ENCODE data around the gene RERE. TPM values are rescaled to one million over a fixed set of nuclear protein-coding genes. Genes with fewer than 3 reads are reported as not detected.

The RERE gene
- total and polyA plus RNA-seq, 2 experiments from 2014 or later = 39.8 to 62.8 TPM

GRCh38 chr1:8418301-8418700 lies 399.1 kb downstream of the RERE start:
- H3K27ac ChIP-seq = peak overlapping the region; percentile 99
- no peaks in the 10 kb centered on the region for H3K9me3 ChIP-seq (ENCODE audit: low read depth)
- no peak overlapping the region for H2AFZ ChIP-seq
- no peaks in the 10 kb centered on the region for H3K9me2 ChIP-seq (replicated peaks; ENCODE audit: insufficient read depth)
- H3K4me3 ChIP-seq = no peak overlapping the region
- TF ChIP-seq, protein P1, sequence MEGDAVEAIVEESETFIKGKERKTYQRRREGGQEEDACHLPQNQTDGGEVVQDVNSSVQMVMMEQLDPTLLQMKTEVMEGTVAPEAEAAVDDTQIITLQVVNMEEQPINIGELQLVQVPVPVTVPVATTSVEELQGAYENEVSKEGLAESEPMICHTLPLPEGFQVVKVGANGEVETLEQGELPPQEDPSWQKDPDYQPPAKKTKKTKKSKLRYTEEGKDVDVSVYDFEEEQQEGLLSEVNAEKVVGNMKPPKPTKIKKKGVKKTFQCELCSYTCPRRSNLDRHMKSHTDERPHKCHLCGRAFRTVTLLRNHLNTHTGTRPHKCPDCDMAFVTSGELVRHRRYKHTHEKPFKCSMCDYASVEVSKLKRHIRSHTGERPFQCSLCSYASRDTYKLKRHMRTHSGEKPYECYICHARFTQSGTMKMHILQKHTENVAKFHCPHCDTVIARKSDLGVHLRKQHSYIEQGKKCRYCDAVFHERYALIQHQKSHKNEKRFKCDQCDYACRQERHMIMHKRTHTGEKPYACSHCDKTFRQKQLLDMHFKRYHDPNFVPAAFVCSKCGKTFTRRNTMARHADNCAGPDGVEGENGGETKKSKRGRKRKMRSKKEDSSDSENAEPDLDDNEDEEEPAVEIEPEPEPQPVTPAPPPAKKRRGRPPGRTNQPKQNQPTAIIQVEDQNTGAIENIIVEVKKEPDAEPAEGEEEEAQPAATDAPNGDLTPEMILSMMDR (IDR thresholded peaks at IDR 0.05; ENCODE audit: poor library complexity) = no peak
- TF ChIP-seq EZH2phosphoT487 (IDR thresholded peaks at IDR 0.05; ENCODE audit: low read depth, severe bottlenecking, unreplicated experiment) (no peak), EZH2 (IDR thresholded peaks at IDR 0.05; ENCODE audit: borderline replicate concordance) (no peak)
- peak overlapping the region; percentile 77 for H3K4me2 ChIP-seq
- DNase-seq (ENCODE audit: low spot score) = no peak
- peaks cover 97% of the 10 kb centered on the region for H3K79me2 ChIP-seq
- 89% methylated on average over 4 of the region's 4 CpGs for WGBS (ENCODE audit: low lambda C conversion rate, missing lambda C conversion rate)
- H4K20me1 ChIP-seq (ENCODE audit: insufficient read depth, poor library complexity, severe bottlenecking) = peaks cover 47% of the 10 kb centered on the region
- H3K36me3 ChIP-seq (replicated peaks; ENCODE audit: insufficient read depth, low read depth) = no peaks in the 10 kb centered on the region
- no peaks in the 10 kb centered on the region for H3K27me3 ChIP-seq
- H3K4me1 ChIP-seq (ENCODE audit: insufficient read depth) = peaks cover 39% of the 10 kb centered on the region

- no peak overlapping the region for H3K27ac ChIP-seq
- H2AFZ ChIP-seq = no peak overlapping the region
- H4K20me1 ChIP-seq (ENCODE audit: insufficient read depth, poor library complexity, severe bottlenecking) = peaks cover 47% of the 10 kb centered on the region
- H3K36me3 ChIP-seq (replicated peaks; ENCODE audit: insufficient read depth, low read depth) = no peaks in the 10 kb centered on the region
- peaks cover 44% of the 10 kb centered on the region for H3K4me1 ChIP-seq (ENCODE audit: insufficient read depth)
- TF ChIP-seq, protein P1 (IDR thresholded peaks at IDR 0.05; ENCODE audit: poor library complexity) = no peak
- TF ChIP-seq EZH2phosphoT487 (IDR thresholded peaks at IDR 0.05; ENCODE audit: low read depth, severe bottlenecking, unreplicated experiment) (no peak), EZH2 (IDR thresholded peaks at IDR 0.05; ENCODE audit: borderline replicate concordance) (no peak)
- H3K4me2 ChIP-seq = no peak overlapping the region
- no peaks in the 10 kb centered on the region for H3K27me3 ChIP-seq
- H3K4me3 ChIP-seq = no peak overlapping the region
- H3K9me3 ChIP-seq (ENCODE audit: low read depth) = no peaks in the 10 kb centered on the region
- peaks cover 98% of the 10 kb centered on the region for H3K79me2 ChIP-seq
- no peaks in the 10 kb centered on the region for H3K9me2 ChIP-seq (replicated peaks; ENCODE audit: insufficient read depth)
- no peak for DNase-seq (ENCODE audit: low spot score)
- 80% methylated on average over 5 of the region's 5 CpGs for WGBS (ENCODE audit: low lambda C conversion rate, missing lambda C conversion rate)
These were observed 399.8 kb downstream of the RERE start for GRCh38 chr1:8417625-8418024.

DNA sequence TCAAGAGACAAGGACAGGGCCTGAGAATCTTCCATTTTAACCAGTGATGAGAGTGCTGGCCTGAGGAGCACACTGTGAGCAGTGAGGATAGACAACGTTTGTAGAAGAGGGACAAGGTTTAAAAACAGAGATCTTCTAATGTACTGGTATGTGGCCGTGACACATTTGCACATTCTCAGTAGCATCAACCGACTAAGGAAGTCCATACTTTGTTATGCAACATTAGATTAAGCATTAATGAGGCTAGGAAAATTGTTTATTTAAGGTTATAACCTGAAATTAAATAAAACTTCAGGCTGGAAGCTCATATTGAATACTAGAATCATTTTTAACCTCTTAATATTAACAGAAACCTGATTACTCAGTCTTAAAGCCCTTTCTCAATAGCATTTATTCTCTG lies 400.6 kb downstream of the RERE start:
- no peaks in the 10 kb centered on the region for H3K27me3 ChIP-seq
- H3K4me1 ChIP-seq (ENCODE audit: insufficient read depth) = peaks cover 49% of the 10 kb centered on the region
- 58% methylated on average over 3 of the region's 3 CpGs for WGBS (ENCODE audit: low lambda C conversion rate, missing lambda C conversion rate)
- no peak overlapping the region for H2AFZ ChIP-seq
- H3K79me2 ChIP-seq = peaks cover 96% of the 10 kb centered on the region
- H3K4me3 ChIP-seq = no peak overlapping the region
- H3K9me3 ChIP-seq (ENCODE audit: low read depth) = no peaks in the 10 kb centered on the region
- no peaks in the 10 kb centered on the region for H3K36me3 ChIP-seq (replicated peaks; ENCODE audit: insufficient read depth, low read depth)
- no peaks in the 10 kb centered on the region for H3K9me2 ChIP-seq (replicated peaks; ENCODE audit: insufficient read depth)
- TF ChIP-seq EZH2phosphoT487 (IDR thresholded peaks at IDR 0.05; ENCODE audit: low read depth, severe bottlenecking, unreplicated experiment) (no peak), EZH2 (IDR thresholded peaks at IDR 0.05; ENCODE audit: borderline replicate concordance) (no peak)
- TF ChIP-seq, protein P1 (IDR thresholded peaks at IDR 0.05; ENCODE audit: poor library complexity) = no peak
- peak overlapping the region; percentile 4 for H3K27ac ChIP-seq
- no peak overlapping the region for H3K4me2 ChIP-seq
- no peak for DNase-seq (ENCODE audit: low spot score)
- peaks cover 49% of the 10 kb centered on the region for H4K20me1 ChIP-seq (ENCODE audit: insufficient read depth, poor library complexity, severe bottlenecking)

All from hepatocyte (in vitro differentiated cells).